Smooth muscle cell of the pulmonary artery (primary cell): ENCODE results near the gene OSCP1. TPM values are rescaled to one million over a fixed set of nuclear protein-coding genes. Genes with fewer than 3 reads are reported as not detected.

Experiments used
- total RNA-seq: library from RNA; depleted of rRNA; stranded (reverse); fragments of >200 nt; gene quantifications from 2 replicates; pipeline ENCODE4 v1.2.3, GENCODE V29; 2014

Gene OSCP1, protein sequence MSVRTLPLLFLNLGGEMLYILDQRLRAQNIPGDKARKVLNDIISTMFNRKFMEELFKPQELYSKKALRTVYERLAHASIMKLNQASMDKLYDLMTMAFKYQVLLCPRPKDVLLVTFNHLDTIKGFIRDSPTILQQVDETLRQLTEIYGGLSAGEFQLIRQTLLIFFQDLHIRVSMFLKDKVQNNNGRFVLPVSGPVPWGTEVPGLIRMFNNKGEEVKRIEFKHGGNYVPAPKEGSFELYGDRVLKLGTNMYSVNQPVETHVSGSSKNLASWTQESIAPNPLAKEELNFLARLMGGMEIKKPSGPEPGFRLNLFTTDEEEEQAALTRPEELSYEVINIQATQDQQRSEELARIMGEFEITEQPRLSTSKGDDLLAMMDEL
- total RNA-seq = 8.6 and 10.1 TPM in 2 replicates

DNA sequence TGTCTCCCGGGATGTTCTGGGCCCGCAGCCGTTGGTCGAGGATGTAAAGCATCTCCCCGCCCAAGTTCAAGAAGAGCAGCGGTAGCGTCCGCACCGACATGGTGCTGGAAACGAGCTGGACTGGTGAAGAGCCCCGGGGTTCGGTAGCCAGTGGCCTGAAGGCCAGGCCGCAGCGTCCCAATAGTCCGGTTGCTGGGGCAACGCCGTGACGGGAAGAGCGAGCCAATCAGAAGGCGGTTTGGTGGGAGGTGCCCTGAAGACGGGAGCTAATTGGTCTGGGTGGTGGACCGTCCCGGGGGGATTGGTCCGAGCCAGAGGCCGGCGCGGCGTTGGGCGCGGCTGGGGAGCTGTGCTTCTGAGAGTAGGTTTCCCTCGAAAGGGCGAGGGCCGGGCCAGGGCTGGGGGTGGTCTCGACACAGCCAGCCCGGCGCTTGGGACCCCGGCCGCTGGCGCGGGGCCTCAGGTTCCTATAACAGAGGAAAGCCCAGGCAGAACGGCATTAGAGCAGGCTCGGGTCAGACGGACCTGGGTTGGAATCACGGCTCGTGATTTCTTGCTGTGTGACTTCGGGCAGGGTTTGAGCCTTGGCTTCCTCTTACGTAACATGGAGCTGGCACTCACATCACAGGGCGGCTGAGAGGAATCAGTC is at the start of gene OSCP1:
TSS of gene OSCP1 (minus strand) at position 182 of the 649 bp plus-strand sequence. CDS start at position 100, 82 bp downstream.

DNA sequence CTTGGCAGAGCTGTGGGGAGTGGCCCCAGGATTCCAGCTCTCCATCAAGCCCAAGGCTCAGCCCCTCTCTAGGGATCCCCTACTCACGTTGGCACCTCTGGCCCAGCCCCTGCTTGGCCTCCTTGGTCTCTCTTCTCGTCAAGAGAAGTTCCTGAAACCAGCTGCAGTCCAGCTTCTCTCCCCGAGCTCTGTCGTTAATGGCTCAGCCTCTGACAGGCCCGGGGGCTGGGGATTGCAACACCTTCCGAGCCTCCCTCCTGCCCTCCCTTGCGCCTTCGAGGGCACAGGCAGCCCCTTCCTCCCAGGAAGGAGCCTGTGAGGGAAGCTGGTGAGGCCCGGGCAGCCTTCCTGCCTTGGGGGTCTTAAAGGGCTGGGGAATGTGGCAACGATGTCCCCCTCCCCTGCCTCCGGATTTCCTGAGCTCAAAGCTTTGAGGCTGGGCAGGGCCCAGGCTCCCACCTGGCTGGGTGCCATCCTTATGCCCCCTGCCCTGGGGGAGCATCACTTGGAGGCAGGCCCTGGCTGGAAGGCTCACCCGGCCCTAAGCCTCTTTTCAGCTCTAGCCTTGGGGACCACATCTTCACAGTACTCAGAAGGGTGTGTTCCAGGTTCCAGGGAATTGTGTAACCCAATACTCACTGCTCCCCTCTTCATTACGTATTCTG is 32.6 kb upstream of the OSCP1 start, which contains the start of gene CSF3R:
TSS of gene CSF3R (minus strand) at position 190 of the 665 bp plus-strand sequence. CDS start 3,417 bp downstream, outside the sequence.

DNA sequence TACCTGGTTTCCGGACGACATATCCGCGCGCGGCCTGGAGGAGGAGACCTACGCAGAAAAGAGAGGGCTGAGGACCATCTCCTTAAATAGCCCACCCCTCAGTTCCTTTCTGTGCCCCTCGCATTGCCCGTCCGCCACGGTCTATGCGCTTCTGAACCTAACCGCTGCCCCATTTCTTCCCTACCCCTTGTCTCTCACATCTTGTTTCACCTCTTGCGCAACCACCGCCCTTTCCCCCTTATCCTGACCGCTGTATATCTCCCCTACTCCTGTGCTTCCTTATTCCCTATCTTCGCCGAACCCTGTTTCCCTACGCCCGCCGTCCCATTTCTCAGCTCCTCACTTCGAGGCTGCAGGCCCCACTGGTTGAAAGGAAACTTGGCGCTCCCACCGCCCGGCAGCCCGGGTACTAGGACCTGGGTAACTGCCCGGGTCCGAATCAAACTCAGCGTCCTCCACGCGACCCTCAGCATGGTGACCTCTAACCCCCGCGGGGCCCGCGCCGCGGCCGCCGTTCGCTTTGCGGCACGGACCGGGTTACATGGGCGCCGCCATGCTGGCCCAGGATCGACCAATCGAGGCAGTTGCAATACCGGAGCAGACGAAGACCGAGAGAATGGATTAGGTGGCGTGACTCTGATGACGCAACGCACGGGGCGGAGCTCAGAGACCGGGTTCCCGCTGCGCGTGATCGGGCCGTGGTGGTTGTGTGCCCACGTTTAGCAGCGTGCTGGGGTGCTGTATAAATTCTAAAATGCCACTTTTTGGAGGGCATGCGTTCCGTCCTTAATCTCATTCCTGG is 13.8 kb upstream of the OSCP1 start, which contains the start of gene MRPS15:
TSS of gene MRPS15 (minus strand) at position 582 of the 802 bp plus-strand sequence. CDS start at position 473, 109 bp downstream.

DNA sequence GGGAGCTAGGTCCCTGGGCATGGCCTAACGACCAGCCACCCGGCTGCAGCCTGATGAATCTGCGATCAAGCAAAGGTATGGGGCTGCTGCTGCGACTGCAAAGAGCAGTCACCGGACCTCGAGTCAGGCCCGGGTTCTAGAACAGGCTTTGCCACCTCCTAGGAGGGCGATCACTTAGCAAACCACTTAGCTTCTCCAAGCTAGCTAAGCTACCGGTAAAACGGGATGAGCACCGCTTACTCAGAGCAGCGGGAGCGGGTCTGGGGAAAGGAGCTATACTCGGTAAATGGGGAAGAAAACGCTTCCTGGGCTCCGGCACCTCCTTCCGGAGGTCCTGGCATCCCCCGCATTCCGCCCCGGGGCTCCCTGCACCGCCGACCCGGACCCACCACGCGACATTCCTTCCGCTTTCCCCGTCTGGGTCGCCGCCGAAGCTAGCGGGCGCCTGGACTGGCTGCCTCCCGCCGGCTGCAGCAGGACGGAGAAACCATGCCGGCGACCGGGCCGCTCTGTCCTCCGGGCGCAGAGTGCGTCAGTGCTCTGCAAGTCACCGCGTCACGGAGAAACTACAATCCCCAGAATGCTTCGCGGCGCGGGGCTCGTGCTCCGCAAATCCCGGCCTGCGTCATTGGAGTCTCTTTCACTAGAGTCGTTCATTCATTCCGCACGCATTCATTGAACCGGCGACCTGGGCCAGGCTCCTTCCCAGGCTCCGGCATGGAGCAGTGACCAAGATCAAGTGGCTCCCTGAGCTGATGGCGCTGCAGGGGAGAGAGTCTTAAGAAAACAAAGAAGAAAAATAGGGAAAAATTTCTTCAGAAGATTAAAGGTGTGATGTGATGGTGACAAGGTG is 52.6 kb downstream of the OSCP1 start, which contains the start of gene LSM10:
TSS of gene LSM10 (minus strand) at position 531 of the 853 bp plus-strand sequence. CDS start 3,779 bp downstream, outside the sequence.

DNA sequence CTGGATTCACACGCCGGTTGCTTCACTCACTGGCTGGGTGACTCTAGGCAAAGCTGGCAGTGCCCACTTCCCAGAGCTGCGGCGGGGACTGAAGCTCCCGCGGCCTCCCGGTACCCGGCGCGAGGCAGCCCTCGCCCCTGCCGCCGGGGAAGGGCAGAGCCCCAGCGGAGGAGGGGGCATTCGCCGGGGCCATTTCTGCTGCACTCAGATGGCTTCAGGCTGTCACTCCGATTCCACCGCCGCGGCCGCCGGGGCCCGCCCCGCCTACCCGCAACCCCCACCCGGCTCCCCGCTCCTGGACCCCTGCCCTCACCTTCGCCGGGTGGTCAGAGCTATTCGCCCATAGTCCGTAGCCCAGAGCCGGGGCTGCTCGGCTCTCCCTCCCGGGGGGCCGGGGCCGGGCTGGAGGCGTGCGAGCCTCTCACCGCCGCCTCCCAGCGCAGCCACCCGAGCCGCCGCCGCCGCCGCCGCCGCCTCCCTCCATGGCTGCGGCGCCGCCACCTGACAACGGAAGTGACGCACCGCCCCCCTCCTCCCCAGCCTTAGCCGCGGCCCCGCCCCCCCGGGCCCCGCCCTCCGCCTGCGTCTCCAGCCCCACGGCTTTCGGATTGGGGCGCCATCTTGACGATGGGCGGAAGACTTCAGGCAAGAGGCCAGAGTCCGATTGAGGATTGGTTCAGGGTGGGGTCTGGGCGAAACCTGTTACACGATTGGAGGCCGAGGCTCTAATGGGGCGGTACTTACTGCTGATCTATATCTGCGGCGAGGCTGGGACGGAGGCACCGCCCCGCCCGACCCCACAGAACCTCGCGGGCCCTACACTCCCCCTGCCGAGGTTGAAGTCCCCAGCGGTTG is 64.6 kb downstream of the OSCP1 start, which contains the start of gene STK40:
TSS of gene STK40 (minus strand) at position 515 of the 855 bp plus-strand sequence. CDS start 24,592 bp downstream, outside the sequence.

Other genes starting within 250 kb of the OSCP1 start
- gene THRAP3, start 226.0 kb downstream of the OSCP1 start, total RNA-seq = 88.9 and 101 TPM in 2 replicates
- gene SH3D21, start 144.1 kb downstream of the OSCP1 start, total RNA-seq = 10.0 and 13.6 TPM in 2 replicates
- 130 and 131 TPM in 2 replicates for gene EVA1B, start 126.8 kb downstream of the OSCP1 start, total RNA-seq
- gene STK40, start 64.5 kb downstream of the OSCP1 start, total RNA-seq = 15.6 and 18.5 TPM in 2 replicates
- 9.5 and 12.8 TPM in 2 replicates for gene LSM10, start 52.5 kb downstream of the OSCP1 start, total RNA-seq
- gene MRPS15, start 13.9 kb upstream of the OSCP1 start, total RNA-seq = 39.2 and 41.0 TPM in 2 replicates
- gene CSF3R, start 32.5 kb upstream of the OSCP1 start, total RNA-seq = under 0.01 TPM in 1 of 2 replicates, not detected in the other